ENCODE results near the gene THRAP3. TPM values are rescaled to one million over a fixed set of nuclear protein-coding genes. Genes with fewer than 3 reads are reported as not detected.
"Not testable (repeated sequence)": the region's sequence is repeated elsewhere in the genome, so short reads cannot be mapped to it uniquely, and the experiment has no call there.

THRAP3 gene
- total and polyA plus RNA-seq, 2 of the 8 experiments (the other 6 are each of a cell fraction or from before 2014, with no cell fraction given), result 40.2 to 183 TPM

GRCh38 chr1:36252482-36252824 lies 28.2 kb downstream of the THRAP3 start:
- not testable (repeated sequence) for H3K14ac ChIP-seq (ENCODE audit: insufficient read length)
- 90% methylated on average over 6 of the region's 6 CpGs; no CpG with 5 or more reads in 1 of the 2 experiments for WGBS, 2 experiments (ENCODE audit: extremely low coverage in 1 of 2, insufficient coverage in 1 of 2, insufficient read length in 1 of 2, insufficient replicate concordance in 2 of 2, low coverage in 1 of 2, low lambda C conversion rate in 2 of 2, missing lambda C conversion rate in 1 of 2)
- peaks cover 24 to 26% of the 10 kb centered on the region in 2 experiments for H4K20me1 ChIP-seq (replicated peaks in 1 of 2; ENCODE audit: control insufficient read depth in 1 of 2, insufficient read depth in 2 of 2, low read length in 2 of 2)

More at GRCh38 chr1:36252482-36252824, 28.2 kb downstream of the THRAP3 start:
- not testable (repeated sequence) for H3K4me2 ChIP-seq (ENCODE audit: insufficient read depth in 1 of 2, low read depth in 2 of 2, low read length in 2 of 2); H4K5ac ChIP-seq (ENCODE audit: insufficient read length, low read depth, low read length); H3K36me3 ChIP-seq (ENCODE audit: control insufficient read depth in 2 of 4, insufficient read depth in 4 of 4, low read length in 3 of 4); H2BK12ac ChIP-seq (ENCODE audit: low read depth, low read length); H3K4me1 ChIP-seq (replicated peaks in 1 of 4; ENCODE audit: control insufficient read depth in 3 of 4, insufficient read depth in 4 of 4, low read length in 3 of 4); H2BK5ac ChIP-seq (ENCODE audit: low read depth, low read length); H2AFZ ChIP-seq (ENCODE audit: low read length); H3K23me2 ChIP-seq (ENCODE audit: low read depth, low read length); H4K8ac ChIP-seq (ENCODE audit: extremely low read depth, insufficient read depth, low read length); H3K18ac ChIP-seq (ENCODE audit: extremely low read depth, low read length); H3K56ac ChIP-seq (replicated peaks; ENCODE audit: insufficient read length, low read depth, low read length); DNase-seq (ENCODE audit: low read depth in 1 of 2, low spot score in 2 of 2); H3K4me3 ChIP-seq (ENCODE audit: extremely low read depth in 1 of 4, insufficient read depth in 2 of 4, low read depth in 3 of 4, low read length in 4 of 4); H3K9ac ChIP-seq (replicated peaks in 1 of 4; ENCODE audit: extremely low read depth in 1 of 4, low read depth in 3 of 4, low read length in 3 of 4); H2BK120ac ChIP-seq (replicated peaks; ENCODE audit: low read depth, low read length); H2AK5ac ChIP-seq (ENCODE audit: low read depth, low read length); H3K4ac ChIP-seq (replicated peaks; ENCODE audit: insufficient read length, low read depth, low read length); H2BK15ac ChIP-seq (ENCODE audit: low read length); FAIRE-seq; H3K23ac ChIP-seq (ENCODE audit: insufficient read length); H2BK20ac ChIP-seq (ENCODE audit: low read length); H3K27ac ChIP-seq (ENCODE audit: low read depth, low read length); H4K91ac ChIP-seq (replicated peaks; ENCODE audit: insufficient read length, low read length); H3K9me3 ChIP-seq (ENCODE audit: insufficient read depth in 2 of 2, low read depth in 1 of 2, low read length in 1 of 2); H3K27me3 ChIP-seq (replicated peaks in 1 of 4; ENCODE audit: control insufficient read depth in 3 of 4, extremely low read depth in 1 of 4, insufficient read depth in 3 of 4, low read length in 3 of 4)
- POLR2A ChIA-PET (ENCODE audit: partially characterized antibody), result interaction anchor here (1.7 to 3.5 kb wide), 2 partner anchors 14 to 26 kb away, joined by 5 to 19 read pairs; partner anchors contain the start of gene THRAP3
- Histone ChIP-seq H3K79me2 (ENCODE audit: control insufficient read depth in 1 of 2, insufficient read depth in 2 of 2, low read length in 2 of 2) (peaks cover 45 to 96% of the 10 kb centered on the region in 2 experiments), H3K79me1 (ENCODE audit: low read depth, low read length) (peaks cover 12% of the 10 kb centered on the region; the same call in 1 of the 2 replicates)
- CTCF ChIA-PET (ENCODE audit: partially characterized antibody), result interaction anchor here (1.5 kb wide), 1 partner anchor 33 kb away, joined by 6 read pairs; no protein-coding TSS in a partner anchor

Data from H1 (cell line).